ENCODE data around the gene MAP3K9. TPM values are rescaled to one million over a fixed set of nuclear protein-coding genes. Genes with fewer than 3 reads are reported as not detected.
"Not testable (repeated sequence)": the region's sequence is repeated elsewhere in the genome, so short reads cannot be mapped to it uniquely, and the experiment has no call there.

Gene MAP3K9
- 1 to 10 TPM; 3.7 to 3.9 (median 3.9) TPM for polyA plus RNA-seq (ENCODE audit: insufficient read length in 3 of 3)

DNA sequence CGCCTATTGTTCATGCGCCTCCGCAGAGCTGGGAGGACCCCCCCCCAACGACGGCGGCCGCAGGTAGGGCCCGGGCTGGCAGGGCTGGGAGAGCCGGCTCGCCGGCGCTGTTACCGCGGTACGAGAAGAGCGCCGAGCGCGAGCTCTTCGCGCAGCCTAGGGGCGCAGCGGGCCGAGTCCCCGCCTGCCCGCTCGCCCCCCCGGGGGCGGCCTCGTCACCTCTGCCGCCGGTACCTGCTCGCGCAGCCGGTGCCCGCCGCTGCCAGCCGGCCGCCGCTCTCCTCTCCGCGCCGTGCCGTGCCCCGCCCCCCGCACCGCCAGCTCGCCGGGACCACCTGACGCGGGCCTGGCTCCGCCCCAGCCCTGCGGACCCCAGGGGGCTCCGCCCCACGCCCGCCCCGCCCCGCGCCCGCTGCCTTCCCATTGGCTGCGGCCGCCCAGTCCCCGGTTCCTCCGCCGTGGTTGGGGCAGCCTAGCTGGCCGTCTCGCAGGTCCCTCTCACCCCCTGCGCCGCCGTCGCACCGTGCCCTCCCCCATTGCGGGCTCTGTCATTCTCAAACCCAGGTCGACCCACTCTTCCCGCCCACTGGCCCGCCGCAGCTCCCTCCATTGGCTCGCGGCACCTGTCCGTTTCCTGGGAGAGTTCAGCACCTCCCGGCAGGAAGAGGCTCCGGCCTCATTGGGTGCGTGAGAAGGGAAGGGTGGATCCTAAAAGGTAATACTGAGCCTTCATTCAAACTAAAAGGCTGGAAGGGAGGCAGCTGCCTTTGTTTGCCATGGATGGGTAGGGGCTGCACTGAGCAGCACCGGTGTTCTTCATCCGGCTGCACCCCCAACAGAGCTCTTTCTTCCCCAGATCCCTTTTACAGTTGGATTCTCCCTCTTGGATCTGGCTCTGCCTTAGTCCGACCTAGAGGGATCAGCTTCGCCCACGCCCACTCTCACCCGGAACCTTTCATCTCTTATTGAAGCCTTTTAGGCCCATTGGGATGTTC lies at the start of gene MAP3K9:
TSS of gene MAP3K9 (minus strand) at position 289 of the 995 bp plus-strand sequence. CDS start 342 bp downstream, outside the sequence.
- DNase-seq (ENCODE audit: low read depth in 3 of 3, low spot score in 2 of 3) = peak in 2 of 3 donors; percentile 78 to 85

DNA sequence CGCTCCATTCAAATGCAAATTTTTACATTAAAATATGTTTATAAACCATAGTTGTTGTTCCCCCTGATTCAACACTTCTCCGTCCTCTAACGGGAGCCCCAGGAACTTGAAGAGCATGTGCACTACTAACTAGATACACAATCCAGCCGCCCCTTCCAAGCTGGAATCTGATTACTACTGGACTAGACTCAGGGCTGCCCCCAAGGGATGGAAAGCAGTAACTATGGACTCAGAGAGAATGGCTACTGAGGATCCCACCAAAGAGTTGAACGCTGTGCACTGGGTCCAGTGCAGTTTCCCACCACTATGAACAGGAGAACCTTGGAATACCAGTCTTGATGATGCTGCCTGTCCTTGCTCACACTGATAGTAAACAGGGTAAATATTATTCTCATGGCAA lies 49.3 kb upstream of the MAP3K9 start:
- DNase-seq (ENCODE audit: low read depth in 3 of 3, low spot score in 2 of 3) = no peak

DNA sequence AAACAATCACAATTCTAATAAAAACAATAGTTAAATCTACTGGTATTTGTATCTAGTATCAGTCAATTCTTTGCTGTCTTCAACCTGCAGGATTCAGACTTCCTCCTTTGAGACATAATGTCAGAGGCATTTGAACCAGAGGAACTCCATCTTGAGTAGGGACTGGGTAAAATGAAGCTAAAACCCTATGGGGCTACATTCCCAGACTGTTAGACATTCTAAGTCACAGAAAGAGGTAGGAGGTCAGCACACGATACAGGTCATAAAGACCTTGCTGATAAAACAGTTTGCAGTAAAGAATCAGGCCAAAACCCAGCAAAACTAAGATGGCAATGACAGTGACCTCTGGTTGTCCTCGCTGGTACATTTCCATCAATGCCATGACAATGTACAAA lies 48.2 kb upstream of the MAP3K9 start:
- no peak for DNase-seq (ENCODE audit: low read depth in 3 of 3, low spot score in 2 of 3)

DNA sequence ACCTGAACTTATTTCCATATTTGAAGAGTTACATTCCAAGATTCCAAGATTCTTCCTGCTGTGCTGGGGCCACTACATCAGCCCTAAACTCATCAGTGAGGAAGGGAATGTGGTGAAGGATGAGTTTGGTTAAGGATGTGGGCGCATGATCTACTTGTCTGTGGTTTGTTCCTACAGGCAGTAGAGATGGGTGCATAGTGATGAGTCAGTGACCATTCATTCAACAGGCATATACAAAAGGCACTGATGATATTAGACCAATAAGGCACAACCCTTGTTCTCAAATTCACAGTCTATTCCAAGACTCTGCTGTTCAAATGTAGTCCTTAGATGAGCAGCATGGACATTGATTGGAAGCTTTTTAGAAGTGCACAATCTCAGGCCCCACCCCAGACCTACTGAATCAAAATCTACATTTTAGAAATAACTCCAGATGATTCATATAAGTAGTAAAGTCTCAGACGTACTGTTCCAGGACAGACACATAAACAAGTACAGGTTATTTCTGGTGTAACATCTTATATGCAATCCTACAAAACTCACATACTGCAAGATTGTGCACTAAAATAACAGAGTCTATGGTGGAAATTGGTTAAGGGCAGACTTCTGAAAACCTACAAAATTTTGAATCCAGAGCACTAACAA lies 47.7 kb upstream of the MAP3K9 start:
- DNase-seq (ENCODE audit: low read depth in 3 of 3, low spot score in 2 of 3) = no peak

DNA sequence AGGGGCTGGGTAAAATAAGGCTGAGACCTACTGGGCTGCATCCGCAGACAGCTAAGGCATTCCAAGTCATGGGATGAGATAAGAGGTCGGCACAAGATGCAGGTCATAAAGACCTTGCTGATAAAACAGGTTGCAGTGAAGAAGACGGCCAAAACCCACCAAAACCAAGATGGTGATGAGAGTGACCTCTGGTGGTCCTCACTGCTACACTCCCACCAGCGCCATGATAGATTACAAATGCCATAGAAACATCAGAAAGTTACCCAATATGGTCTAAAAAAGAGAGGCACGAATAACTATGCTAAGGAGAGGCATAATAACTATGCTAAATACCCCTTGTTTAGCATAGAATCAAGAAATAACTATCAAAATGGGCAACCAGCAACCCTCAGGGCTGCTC lies 46.2 kb upstream of the MAP3K9 start:
- no peak for DNase-seq (ENCODE audit: low read depth in 3 of 3, low spot score in 2 of 3)

DNA sequence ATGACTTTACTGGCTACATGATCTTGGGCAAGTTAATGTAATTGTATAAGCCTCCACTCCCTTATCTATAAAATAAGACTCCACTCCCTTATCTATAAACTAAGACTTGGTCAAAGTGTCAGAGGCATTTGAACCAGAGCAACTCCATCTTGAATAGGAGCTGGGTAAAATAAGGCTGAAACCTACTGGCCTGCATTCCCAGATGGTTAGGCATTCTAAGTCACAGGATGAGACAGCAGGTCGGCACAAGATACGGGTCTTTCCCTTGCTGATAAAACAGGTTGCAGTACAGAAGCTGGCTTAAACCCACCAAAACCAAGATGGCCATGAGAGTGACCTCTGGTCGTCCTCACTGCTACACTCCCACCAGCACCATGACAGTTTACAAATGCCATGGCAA lies 44.3 kb upstream of the MAP3K9 start:
- DNase-seq (ENCODE audit: low read depth in 3 of 3, low spot score in 2 of 3) = not testable (repeated sequence)

DNA sequence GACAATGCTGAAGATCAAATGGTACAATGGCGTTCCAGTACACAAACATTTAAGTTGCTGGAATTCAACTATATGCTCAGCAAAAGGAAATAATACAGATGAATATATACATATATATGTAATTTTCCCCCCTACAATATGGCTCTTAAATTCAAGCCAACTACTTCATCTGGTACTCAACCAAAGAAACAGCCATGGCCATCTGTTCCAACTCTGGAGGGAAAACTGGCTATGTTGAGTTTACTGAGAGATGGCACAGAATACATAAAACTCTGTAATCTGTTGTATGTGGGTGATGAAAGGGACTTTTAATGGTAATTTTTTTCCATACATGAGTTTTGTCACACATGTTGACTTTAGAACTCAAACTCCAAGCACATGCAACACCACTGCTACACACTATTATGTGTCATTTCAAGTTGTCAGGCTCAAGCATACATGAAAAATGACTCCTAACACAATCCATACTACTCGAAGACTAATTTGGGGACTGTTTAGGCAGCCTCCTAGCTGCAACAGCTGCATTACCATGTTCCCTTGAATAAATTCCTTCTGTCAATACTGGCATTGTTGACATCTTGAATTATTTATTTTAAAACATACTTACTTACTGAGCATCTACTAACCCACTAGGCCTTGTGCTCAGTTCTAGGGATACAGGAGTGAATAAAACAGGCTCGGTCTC lies 38.2 kb upstream of the MAP3K9 start:
- DNase-seq (ENCODE audit: low read depth in 3 of 3, low spot score in 2 of 3) = no peak

DNA sequence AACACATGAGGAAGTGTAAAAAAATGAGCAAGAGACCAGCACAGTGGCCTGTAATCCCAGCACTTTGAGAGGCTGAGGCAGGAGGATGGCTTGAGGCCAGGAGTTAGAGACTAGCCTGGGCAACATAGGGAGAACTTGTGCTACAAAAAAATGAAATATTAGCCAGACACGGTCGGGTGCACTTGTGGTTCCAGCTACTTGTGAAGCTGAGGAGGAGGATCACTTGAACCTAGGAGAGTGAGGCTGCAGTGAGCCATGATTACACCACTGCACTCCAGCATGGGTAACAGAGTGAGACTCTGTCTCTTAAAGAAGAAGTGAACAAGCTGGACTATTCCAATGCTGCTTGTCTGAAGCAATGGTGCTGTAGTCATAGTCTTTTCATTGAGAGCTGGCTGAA lies 36.3 kb upstream of the MAP3K9 start:
- DNase-seq (ENCODE audit: low read depth in 3 of 3, low spot score in 2 of 3) = no peak

DNA sequence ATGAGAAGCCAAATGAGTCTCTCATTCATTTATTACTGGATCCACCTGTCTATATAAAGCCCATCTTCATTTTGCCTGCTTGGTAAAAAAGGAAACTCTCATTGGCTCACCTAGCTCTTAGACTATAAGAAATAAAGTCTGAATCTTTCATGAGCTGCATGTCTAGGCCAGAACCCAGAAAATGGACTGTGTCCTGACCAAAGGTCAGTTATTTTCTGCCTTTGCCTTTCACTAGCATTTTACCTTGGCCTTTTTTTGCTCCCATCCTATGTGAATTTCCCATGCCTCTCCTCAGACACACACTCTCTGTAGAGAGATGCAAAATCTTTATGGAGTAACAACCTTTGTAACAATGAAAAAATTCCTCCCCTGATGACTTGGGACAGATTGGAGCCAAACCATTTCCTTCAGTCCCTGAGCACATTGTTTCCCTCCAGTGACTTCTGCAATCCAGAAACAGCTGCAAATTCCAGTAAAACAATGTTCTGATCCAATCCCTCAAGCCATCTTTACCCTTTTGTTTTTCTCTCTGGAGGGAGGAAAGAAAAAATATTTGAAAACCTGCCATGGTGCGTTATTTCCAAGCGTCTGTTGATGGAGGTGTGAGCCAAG lies 33.6 kb upstream of the MAP3K9 start:
- no peak for DNase-seq (ENCODE audit: low read depth in 3 of 3, low spot score in 2 of 3)

DNA sequence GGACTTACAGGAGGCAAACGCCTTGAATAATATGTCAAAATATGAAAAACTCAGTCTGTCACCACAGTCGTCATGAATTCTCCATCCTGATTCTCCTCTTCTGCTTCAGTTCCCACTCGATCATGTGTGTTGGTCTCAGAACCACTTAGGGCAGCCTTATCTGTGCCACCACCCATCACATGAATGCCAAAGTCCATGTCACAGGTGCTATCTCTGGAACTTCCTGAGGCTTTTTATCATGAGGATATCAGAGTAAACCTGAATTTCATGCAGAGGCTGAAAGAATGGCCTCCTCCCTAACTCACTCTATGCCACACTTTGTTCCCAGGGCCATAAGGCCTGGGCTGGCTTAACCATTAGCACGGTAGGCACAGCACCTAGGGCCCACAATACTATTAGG lies 28.8 kb upstream of the MAP3K9 start:
- no peak for DNase-seq (ENCODE audit: low read depth in 3 of 3, low spot score in 2 of 3)

DNA sequence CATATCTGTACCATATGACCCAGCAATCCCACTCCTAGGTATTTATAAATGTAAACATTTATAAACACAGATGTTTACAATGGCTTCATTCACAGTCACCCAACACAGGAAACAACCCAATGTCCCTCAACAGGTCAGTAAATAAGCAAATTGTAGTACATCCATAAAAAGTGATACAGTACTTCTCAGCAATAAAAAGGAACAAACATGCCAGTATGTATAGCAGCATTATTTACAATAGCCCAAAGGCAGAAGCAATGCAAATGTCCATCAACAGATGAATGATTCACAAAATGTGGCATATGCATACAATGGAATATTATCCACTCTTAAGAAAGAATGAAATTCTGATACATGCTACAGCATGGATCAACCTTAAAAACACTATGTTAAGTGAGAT lies 27.6 kb upstream of the MAP3K9 start:
- no peak for DNase-seq (ENCODE audit: low read depth in 3 of 3, low spot score in 2 of 3)

DNA sequence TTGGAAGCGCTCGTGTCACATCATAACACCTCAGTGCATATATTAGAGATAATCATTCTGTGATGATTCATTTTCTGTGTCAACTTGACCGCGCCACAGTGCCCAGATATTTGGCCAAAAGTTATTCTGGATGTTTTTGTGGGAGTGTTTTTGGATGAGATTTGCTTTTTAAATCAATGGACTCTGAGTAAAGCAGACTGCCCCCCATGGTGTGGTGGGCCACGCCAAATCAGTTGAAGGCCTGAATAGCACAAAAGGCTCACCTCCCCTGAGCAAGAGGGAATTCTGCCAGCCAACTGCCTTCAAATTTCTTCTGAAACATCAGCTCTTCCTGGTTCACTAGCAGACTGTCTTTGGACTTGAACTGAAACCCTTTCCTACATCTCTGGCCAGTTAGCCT lies 24.6 kb upstream of the MAP3K9 start:
- DNase-seq (ENCODE audit: low read depth in 3 of 3, low spot score in 2 of 3) = no peak

DNA sequence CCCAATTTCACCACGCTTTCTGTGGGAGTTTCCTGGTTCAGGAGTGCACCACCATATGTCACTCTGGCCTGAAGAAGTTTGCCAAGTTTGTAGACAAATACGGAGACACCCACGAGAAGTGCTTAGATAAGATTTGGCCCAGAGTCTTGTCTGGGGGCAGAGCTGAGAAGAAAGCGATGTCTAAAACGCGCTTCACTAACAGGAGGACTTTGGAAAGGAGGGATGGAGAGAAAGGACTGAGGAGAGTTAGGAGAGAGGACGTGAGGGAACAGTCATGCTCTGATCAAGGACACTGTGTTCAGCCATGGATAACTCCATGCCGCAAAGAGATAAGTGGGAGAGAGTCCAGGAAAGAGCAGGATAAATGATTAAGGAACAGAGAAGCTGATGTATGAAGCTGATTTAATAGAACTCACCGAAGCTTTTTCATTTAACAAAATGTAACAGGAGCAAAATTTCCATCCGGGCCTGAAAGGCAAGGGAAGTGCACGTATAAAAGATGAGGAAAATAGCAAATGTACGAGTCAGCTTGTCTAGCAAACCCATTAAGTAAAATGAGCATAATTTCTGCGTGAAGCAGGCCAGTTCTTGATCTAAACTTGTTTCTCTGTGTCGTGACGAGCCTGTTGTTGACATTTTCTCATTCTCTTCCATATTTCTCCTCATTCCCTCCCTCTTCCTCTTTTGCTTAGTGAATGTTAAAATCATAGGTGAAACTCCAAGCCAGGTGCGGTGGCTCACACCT lies 23.4 kb upstream of the MAP3K9 start:
- DNase-seq (ENCODE audit: low read depth in 3 of 3, low spot score in 2 of 3) = no peak

DNA sequence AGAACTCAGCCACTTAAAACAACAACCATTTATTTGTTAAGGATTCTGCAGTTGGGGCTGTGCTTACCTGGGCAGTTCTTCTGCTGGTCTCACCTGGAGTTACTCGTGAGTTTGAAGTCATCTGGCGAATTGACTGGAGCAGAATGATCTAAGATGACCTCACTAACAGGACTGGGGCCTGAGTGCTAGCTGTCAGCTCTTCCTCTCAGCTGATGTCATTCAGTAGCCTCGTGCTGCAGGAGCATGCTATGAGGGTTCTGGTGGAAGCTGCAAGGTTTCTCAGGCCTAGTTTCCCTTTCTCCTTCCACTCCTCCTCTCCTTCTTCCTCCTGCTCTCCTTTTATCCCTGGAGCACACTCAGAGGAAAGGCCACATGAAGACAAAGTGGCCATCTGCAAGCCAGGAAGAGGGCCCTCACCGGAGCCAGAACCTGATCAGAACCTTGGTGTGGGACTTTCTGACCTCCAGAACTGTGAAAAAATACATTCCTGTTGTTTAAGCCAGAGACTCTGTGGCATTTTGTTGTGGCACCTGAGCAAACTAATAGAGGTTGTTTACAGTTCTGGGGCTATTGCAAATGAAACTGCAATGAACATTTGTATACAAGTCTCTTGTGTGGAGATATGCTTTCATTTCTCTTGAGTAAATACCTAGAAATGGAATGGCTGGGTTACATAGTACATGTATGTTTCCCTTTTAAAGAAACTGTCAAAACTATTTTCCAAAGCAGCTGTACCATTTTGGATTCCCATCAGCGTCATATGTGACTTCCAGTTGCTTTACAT lies 21.9 kb upstream of the MAP3K9 start:
- DNase-seq (ENCODE audit: low read depth in 3 of 3, low spot score in 2 of 3) = no peak

DNA sequence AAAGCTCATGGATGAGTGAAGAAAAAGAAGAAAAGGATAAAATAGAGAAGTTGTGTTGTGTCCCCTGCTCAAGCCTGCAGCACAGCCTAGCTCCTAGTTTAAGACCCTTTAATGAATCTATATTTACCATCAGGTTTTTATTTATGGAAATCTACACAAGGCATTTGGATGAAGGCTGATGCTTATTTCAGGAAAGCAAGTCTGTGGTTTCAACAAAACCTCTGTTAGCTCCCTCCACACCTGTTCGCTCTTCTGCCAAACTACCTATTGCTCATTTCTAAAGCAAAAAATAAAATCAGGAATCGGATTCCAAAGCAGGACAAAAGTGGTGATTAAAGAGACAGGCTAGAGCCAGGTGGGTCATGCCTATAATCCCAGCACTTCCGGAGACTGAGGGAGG lies 18.9 kb upstream of the MAP3K9 start:
- DNase-seq (ENCODE audit: low read depth in 3 of 3, low spot score in 2 of 3) = no peak

DNA sequence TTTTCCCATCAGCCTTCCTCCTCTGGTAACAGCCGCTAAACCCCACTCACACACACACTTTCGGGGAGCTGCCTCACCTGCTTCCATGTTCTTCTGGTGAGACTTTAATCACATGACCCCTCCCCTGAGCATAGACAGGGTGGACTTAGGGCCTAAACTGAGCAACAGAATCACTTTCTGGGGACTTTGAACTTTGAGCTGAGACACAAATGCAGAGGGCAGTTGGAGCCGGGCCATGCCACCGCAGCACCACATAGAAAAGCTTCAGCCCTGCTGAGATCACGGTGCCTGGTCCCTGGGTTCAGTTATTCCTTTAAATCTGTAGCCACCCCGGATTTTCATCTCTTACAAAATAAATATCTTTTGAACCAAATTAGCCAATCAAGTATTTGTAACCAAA lies 18.4 kb upstream of the MAP3K9 start:
- DNase-seq (ENCODE audit: low read depth in 3 of 3, low spot score in 2 of 3) = no peak

DNA sequence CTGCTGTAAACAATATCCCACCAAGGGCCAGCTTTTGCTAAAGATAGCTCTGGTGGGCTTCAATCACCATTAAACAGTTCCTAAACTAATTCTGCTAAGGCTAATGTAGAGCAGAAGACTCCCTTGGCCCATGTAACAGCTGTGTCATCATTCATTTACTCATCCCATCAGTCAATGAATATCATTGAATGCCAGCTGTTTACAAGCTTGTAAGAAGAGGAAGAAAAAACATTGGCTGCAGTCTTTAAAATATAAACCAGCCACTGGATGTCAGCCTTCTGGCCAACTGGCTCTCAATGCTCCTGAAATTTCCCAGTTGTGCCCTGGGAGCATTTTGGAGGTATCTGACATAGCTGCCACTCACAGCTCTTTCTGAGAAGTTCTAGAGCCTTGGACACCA lies 18.0 kb upstream of the MAP3K9 start:
- no peak for DNase-seq (ENCODE audit: low read depth in 3 of 3, low spot score in 2 of 3)

DNA sequence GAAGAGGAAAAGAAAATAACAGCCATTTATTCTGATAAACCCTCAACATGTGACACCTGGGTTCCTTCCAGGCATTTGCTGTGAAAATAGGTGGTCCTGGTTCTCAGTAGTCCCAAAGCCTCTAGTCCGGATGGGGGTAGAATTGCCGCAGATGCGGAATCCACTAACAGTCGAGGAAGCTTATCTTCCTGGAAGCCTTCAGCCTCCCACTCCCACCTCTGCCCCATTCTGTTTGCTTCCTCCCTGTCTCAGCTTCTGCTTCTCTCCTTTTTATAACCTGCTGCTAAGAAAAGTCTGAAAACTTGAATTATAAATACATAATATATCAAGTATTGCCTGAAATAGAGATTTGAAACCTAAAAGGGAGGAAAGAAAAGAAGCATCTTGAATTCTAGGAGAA lies 14.0 kb upstream of the MAP3K9 start:
- DNase-seq (ENCODE audit: low read depth in 3 of 3, low spot score in 2 of 3) = no peak

DNA sequence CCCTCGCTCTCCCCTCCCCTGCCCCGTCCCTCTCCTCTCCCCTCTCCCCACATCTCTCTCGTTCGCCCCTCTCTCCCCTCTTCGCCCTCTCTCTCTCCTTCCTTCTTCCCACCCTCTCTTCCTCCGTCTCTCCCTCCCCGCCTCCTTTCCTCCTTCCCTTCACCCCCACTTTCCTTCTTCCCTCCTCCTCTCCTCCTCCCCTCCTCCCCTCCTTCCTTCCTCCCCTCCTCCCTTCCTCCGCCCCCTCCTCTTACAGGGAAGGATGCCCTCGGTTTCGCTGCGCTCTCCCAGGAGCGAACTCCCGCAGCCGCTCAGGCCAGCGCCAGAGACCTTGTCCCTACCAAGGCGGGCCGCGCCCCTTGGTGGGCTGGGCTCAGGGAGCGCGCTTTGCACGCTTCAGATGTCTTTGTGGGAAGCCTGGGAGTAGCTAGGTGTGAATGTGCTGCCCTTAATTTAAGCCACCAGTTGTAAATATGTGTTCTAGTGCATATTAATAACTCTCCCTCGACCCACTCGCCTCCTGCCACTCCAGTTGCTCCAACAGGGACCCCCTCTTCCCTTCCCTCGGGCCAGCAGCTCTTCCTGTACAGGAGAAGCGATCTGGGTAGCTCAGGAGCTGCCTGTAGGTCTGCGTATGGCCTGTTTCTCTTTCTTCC lies 13.3 kb upstream of the MAP3K9 start:
- no peak for DNase-seq (ENCODE audit: low read depth in 3 of 3, low spot score in 2 of 3)
